NOMO-1 (cell line): Measurements from ENCODE around the gene ITGB4.

ENCODE experiments used
- DNase-seq, 2 experiments: peaks; one replicate each; lab custom pipeline; 2025; ENCODE audit not compliant: unreplicated experiment in 2 of 2; lab: John Stamatoyannopoulos, UW

The ITGB4 gene

DNA sequence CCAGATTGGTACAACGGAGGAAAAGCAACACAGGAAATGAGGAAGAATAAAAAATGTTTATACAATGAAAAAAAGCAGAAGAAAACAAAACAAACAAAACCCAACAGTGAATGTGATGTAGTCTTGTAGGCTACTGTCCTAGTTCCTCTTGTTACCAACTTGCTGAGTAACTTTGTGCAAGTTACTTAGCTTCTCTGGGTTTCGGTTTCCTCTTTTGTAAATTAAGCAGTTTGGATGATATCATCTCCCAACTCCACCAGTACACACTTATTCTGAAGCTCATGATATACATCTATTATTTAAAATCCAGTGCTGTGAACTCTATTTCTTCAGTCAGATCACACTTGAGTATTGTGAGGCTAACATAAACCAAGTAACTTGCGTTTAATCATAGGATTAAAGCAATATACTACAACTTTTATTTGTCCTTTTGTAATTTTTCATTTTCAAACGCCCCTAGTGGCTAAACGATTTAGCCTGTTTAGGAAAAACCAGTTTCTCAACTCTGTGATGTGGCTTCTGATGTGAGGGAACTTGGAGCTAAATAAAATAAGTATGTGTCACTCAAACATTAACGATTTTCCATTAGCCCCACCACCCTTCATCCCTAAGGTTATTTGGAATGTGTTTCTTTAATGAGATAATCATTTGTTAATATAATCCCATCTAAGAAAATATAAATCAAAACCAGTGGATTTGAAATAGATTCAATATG is 62.0 kb downstream of the ITGB4 start:
- DNase-seq: peak; percentile 83 to 97

DNA sequence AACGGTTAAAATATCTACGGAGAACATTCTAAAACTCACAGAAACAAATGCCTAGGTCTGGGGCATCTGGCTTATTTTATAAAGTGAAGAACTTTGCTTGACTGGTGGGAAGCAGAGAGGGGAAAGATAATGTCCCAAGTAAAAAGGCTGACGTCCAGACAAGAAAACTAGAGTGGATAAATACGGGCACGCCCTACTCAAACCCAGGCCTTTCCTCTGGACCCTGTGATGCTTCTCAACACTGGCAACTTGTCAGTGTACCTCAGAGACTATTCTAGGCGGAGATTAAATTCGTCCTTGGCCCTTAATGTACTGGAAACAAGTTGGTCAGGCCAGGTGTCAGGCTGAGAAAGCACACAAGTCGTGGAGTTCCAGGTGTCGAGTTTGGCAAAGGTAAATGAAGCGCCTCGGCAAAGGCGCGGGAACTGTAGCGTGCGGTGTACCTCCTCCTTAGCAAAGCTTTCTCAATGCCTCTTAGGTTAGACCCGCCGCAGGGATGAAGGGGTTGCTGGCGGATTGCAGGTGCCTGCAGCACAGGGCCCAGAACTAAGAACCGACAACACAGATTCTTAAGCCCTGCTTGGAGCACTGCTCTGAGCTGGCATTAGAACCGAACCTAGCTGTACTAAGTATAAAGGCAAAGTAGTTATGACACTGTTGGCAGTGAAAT is 62.7 kb downstream of the ITGB4 start:
- DNase-seq: no peak

GRCh38 chr17:75784473-75785015 is 63.3 kb downstream of the ITGB4 start, which contains the start of gene UNK:
Gene UNK (plus strand): TSS chr17:75784806. CDS start chr17:75784881, 75 bp downstream.
- DNase-seq: peak; percentile 95 to 99

- DNase-seq: peak; percentile 87 to 92
Measured at GRCh38 chr17:75785016-75785890, 64.0 kb downstream of the ITGB4 start.

DNA sequence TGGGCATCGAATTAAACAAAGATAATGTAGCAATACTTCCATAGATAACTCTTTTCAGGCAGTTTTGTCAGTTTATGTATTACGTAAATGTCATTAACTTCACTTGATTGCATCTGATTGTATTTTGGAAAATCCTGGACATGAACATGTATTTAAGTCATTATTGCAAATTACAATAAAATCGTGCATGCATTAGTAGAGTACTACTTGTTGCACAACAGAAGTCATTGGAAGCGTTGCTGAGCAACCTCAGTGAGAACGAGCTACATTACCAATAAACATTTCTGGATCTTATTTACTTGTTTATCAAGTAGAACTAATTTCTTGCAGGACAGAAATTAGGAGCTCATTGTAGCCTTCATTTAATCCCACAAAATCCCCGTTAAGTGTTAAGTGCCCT is 70.0 kb downstream of the ITGB4 start:
- DNase-seq: no peak

- DNase-seq: no peak
Measured at GRCh38 chr17:75793460-75793859, 72.2 kb downstream of the ITGB4 start.

DNA sequence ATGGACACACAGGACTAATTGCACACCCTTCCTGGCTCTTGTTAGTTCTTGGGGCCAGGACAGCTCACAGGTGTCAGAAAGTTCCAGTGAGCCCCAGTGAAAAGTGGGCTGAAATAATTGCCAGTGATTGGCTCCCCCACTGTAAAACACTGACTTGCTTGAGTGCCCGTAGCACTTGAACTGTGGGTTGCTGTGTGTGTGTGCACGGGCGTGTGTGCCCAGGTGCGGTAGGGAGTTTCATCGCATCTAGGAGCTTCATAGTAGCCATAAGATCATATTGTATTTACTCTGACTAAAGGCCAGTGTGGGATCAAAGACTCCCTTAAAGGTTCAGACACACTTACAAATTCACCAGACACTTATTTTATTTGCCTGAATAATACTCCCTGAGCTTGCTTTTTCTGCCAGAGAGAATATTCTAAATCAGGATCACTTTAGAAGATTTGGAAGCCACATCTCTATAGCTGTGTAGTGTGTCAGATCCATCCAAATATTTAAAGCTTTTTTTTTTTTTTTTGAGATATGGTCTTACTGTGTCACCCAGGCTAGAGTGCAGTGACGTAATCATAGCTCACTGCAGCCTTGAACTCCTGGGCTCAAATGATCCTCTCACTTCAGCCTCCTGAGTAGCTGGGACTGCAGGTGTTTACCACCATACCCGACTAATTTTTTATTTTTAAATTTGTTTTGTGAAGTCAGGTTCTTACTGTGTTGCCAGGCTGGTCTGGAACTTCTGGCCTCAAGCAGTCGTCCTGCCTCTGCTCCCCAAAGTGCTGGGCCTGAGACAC is 74.8 kb downstream of the ITGB4 start:
- DNase-seq: no peak

- DNase-seq: no peak
Measured at GRCh38 chr17:75799402-75799801, 78.1 kb downstream of the ITGB4 start.

DNA sequence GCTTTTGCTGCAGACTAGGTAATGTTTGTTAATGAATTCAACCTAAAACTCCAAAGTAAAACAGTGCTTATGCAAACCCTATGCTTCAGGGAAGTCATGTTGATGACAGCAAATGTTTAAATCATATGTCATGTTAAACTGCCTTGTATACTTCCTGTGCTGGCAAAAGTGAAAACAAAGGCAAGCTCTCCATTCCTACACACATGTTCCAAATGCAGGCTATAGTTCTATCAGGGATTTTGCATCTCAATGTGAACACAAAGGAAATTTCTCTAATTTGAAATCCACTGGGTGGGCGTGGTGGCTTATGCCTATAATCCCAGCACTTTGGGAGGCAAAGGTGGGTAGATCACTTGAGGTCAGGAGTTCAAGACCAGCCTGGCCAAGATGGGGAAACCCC is 82.6 kb downstream of the ITGB4 start:
- DNase-seq: no peak

DNA sequence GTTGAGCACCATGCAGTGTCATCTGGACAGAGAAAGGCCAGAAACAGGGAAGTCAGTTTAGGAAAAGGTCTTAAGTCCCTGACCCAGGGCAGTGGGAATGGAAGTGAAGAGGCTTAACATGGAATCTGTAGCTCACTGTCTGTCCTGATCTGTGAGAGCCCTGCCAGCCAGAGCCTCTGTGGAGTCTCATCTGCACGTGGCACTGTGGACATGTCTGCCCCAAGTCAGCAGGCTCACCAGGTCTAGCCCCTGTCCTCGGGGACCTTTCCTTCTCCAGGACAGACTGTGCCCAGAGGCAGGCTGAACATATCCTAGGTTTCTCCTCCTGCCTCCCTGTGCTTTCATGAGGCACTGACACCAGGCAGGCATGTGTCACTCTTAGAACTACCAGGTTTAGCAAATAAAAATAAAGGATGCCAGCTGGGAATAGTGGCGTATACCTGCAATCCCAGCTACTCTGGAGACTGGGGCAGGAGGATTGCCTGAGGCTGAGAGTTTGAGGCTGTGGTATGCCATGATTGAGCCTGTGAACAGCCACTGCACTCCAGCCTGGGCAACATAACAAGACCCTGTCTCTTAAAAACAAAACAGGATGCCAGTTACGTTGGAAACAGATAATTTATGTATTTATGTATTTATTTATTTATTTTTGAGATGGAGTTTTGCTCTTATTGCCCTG is 85.7 kb downstream of the ITGB4 start:
- no peak for DNase-seq
